BJ (cell line): ENCODE measurements around the gene ZKSCAN3. TPM values are rescaled to one million over a fixed set of nuclear protein-coding genes. Genes with fewer than 3 reads are reported as not detected.
"Not testable (repeated sequence)": the region's sequence is repeated elsewhere in the genome, so short reads cannot be mapped to it uniquely, and the experiment has no call there.

ENCODE experiments used
- CTCF ChIA-PET: fragments of 350-600 bp; formaldehyde crosslinking; extraction: SDS; loops from one replicate; lab custom pipeline; 2021; ENCODE audit warnings: antibody characterized with exemption, inconsistent platforms; lab: Yijun Ruan, JAX
- POLR2A ChIA-PET: fragments of 300-600 bp; sonication (Branson Sonifier 250); formaldehyde crosslinking; extraction: SDS; loops from one replicate; lab custom pipeline; 2021; ENCODE audit warnings: antibody characterized with exemption; lab: Charles Lee
- DNase-seq: peaks from one replicate; pipeline ENCODE4 v3.0.0-alpha.2; 2011; ENCODE audit warnings: low read depth
- H3K27me3 ChIP-seq: 2 replicates; pipeline ENCODE4 v1.6.0; 2011; ENCODE audit warnings: low read length; ENCODE audit not compliant: control insufficient read depth, insufficient read depth
- H3K36me3 ChIP-seq: 2 replicates; pipeline ENCODE4 v1.5.1; 2011; ENCODE audit warnings: low read length; ENCODE audit not compliant: control insufficient read depth, insufficient read depth
- H3K4me3 ChIP-seq: 2 replicates; pipeline ENCODE4 v1.5.1; 2011; ENCODE audit warnings: low read depth, mild to moderate bottlenecking, control low read depth, low read length
- polyA plus RNA-seq: library from polyadenylated mRNA; depleted of rRNA; stranded (reverse); fragments of >200 nt; gene quantifications from 2 replicates; pipeline ENCODE4 v1.2.3, GENCODE V29; 2011
- TF ChIP-seq, protein P1 (sequence below): IDR thresholded peaks from 2 replicates; pipeline ENCODE4 v1.5.1; 2011; ENCODE audit warnings: low read depth, mild to moderate bottlenecking, control low read depth, inconsistent platforms, low read length, moderate library complexity; ENCODE audit not compliant: insufficient read depth

ZKSCAN3 gene
- polyA plus RNA-seq, 1 experiment = 2.1 TPM

DNA sequence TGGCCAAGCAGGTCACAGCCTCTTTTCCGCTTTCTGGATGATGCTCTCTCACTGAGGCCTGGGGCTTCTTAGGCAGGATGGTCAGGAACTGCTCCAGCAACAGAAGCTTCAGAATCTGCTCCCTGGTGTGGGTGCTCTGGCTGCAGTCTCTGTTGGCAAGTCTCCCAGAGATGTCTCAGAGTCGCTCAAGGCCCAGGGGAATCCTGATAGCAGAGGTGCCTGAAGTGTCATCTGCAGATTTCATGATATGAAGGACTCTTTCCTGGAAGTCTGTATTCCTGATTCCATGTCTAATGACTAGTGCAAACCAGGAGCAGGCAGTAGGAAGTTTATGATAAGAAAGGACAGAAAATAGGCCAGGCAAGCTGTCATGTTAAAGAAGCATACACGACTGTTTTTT is 34.1 kb upstream of the ZKSCAN3 start:
- ChIA-PET POLR2A (no interaction called here), CTCF (interaction anchor here (0.7 kb wide), 1 partner anchor 43 kb away, joined by 3 read pairs; no protein-coding TSS in a partner anchor)
- no peak for DNase-seq
- no peaks in the 10 kb centered on the region for H3K36me3 ChIP-seq
- TF ChIP-seq, protein P1, sequence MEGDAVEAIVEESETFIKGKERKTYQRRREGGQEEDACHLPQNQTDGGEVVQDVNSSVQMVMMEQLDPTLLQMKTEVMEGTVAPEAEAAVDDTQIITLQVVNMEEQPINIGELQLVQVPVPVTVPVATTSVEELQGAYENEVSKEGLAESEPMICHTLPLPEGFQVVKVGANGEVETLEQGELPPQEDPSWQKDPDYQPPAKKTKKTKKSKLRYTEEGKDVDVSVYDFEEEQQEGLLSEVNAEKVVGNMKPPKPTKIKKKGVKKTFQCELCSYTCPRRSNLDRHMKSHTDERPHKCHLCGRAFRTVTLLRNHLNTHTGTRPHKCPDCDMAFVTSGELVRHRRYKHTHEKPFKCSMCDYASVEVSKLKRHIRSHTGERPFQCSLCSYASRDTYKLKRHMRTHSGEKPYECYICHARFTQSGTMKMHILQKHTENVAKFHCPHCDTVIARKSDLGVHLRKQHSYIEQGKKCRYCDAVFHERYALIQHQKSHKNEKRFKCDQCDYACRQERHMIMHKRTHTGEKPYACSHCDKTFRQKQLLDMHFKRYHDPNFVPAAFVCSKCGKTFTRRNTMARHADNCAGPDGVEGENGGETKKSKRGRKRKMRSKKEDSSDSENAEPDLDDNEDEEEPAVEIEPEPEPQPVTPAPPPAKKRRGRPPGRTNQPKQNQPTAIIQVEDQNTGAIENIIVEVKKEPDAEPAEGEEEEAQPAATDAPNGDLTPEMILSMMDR = no peak
- no peak overlapping the region for H3K4me3 ChIP-seq
- H3K27me3 ChIP-seq = no peaks in the 10 kb centered on the region

DNA sequence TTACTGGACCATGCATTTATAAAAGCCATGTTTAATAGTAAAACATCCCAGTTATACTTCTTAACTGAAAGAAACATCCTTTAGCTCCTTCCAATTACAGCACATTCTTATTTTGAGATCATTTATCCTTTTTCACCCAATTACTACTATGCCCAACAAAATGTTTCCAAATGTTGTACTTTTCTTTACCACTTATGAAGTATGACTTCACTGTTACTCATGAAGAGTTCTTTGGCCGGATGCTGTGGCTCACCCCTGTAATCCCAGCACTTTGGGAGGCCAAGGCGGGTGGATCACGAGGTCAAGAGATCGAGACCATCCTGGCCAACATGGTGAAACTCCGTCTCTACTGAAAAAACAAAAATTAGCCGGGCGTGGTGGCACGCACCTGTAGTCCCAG is 31.9 kb upstream of the ZKSCAN3 start:
- H3K27me3 ChIP-seq, H3K36me3 ChIP-seq, DNase-seq, H3K4me3 ChIP-seq, POLR2A ChIA-PET, CTCF ChIA-PET: not testable (repeated sequence)

DNA sequence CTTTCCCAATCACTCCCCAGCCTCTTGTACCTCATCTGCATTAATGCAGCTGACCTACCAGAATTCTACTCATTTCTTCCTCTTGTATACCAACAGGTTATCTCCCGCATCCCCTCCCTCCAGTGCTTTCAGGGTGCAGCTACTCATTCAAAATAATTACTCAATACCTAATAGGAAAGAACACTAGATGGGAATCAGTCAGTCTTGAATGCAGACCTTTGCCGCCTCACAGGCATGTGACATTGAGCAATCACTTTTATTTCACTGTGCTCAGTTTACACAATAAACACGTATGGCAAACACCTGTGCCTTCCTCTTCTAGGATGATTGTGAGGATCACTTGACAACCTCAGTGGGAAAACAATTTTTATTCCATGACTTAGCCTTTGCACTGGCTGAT is 27.1 kb upstream of the ZKSCAN3 start:
- H3K36me3 ChIP-seq = 0 out of 2 replicates have a peak, but pooled peaks cover 2% of the 10 kb centered on the region
- CTCF ChIA-PET = interaction anchor here (0.7 kb wide), 1 partner anchor 13 kb away, joined by 3 read pairs; no protein-coding TSS in a partner anchor
- no peak overlapping the region for H3K4me3 ChIP-seq
- DNase-seq = no peak
- H3K27me3 ChIP-seq = no peaks in the 10 kb centered on the region
- POLR2A ChIA-PET = no interaction called here
- TF ChIP-seq, protein P1 = no peak

DNA sequence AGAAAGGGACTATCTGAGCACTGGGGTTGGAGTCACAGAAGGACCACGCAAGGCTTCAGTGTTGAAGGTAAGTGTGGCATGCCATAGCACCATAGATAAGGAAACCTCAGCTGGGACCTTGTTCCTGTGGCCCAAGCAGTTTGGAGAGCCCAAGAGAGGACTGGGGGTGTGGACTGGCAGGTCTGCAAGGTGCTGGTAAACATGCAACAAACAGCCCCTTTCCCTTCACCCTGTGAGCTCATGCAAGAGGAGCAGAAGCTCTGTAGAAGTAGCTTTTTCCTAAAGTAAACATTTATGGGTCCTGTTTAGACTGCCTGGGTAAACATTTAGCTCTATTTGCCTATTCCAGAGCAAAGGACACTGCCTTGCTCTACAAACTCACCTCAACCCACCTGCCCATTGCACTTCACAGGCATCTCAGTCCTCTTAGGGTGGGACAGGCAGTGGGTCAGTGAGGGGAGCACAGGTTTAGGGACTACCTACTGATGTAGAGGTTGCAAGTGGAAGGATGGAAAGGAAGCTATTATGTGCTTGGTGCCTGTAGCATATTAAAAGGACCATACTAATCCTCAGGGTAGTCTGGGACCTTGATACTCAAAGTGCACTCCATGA is 25.8 kb upstream of the ZKSCAN3 start:
- no peak for DNase-seq
- CTCF ChIA-PET = no interaction called here

DNA sequence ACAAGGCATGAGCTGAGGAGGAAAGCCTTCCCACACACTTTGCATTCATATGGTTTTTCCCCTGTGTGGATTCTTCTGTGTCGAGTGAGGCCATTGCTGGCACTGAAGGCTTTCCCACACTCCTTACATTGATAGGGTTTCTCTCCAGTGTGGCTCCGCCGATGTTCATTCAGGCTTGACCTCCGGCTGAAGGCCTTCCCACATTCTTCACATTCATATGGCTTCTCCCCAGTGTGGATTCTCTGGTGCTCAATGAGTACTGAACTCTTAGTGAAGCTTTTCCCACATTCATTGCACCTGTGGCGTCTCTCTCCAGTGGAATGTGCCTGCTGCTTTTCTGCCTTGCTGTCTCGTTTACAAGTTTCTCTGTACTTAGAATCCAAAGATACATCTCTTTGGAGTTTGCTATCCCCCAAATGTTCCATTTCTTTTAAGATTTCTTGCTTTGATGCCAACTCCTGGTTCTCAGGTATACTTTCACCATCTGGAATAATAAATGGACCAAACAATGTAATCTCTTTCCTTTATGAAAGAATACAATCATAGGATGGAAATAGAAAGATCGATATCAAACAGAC is 23.3 kb upstream of the ZKSCAN3 start:
- H3K36me3 ChIP-seq = 0 out of 2 replicates have a peak, but pooled peaks cover 2% of the 10 kb centered on the region
- TF ChIP-seq, protein P1 = no peak
- ChIA-PET POLR2A (no interaction called here), CTCF (no interaction called here)
- no peaks in the 10 kb centered on the region for H3K27me3 ChIP-seq
- no peak overlapping the region for H3K4me3 ChIP-seq
- DNase-seq = no peak

More for the DNA sequence above, 25.8 kb upstream of the ZKSCAN3 start:
- no peaks in the 10 kb centered on the region for H3K27me3 ChIP-seq
- TF ChIP-seq, protein P1 = no peak
- 0 out of 2 replicates have a peak, but pooled peaks cover 2% of the 10 kb centered on the region for H3K36me3 ChIP-seq
- POLR2A ChIA-PET = no interaction called here
- H3K4me3 ChIP-seq = no peak overlapping the region
